Measurements from ENCODE around the gene RALA. TPM values are rescaled to one million over a fixed set of nuclear protein-coding genes. Genes with fewer than 3 reads are reported as not detected.

RALA gene
- total RNA-seq, 1 experiment from 2014 or later, result 27.3 TPM

DNA sequence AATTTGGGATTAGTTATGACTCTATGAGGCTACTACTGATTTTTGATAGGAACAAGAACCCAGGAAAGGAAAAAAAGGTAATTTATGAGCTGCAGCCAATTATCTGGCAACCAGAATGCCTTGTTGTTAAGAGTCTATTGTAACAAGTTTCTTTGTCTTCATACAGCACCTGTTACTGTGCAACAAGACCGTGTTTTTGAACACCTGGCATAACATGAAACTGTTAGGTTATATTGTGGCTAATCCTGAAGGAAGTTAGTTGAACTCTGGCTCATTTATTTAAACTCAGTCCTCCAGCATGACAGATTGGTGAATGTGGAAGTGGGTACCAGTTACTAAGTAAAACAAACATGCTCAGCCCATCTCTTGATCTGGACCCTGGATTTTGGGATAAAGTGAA, 33.0 kb downstream of the RALA start:
- Histone ChIP-seq H3K27me3 (ENCODE audit: insufficient read depth, low read length) (no peaks in the 10 kb centered on the region), H3K4me2 (ENCODE audit: low read length) (no peak overlapping the region), H3K9me3 (ENCODE audit: control insufficient read depth in 1 of 2, insufficient read depth in 1 of 2, low read depth in 1 of 2, low read length in 2 of 2) (no peaks in the 10 kb centered on the region), H3K4me1 (ENCODE audit: control insufficient read depth in 1 of 2, insufficient read depth in 2 of 2, low read length in 2 of 2) (no peaks in the 10 kb centered on the region), H3K27ac (ENCODE audit: low read depth, low read length) (no peak overlapping the region), H2AFZ (ENCODE audit: low read depth, low read length, poor library complexity, severe bottlenecking) (no peak overlapping the region), H3K79me2 (ENCODE audit: insufficient read depth, low read length) (peaks cover 14% of the 10 kb centered on the region), H3K36me3 (ENCODE audit: control insufficient read depth in 1 of 2, insufficient read depth in 2 of 2, low read length in 2 of 2) (no peaks in the 10 kb centered on the region), H3K9me2 (ENCODE audit: insufficient read depth) (no peaks in the 10 kb centered on the region), H4K20me1 (ENCODE audit: insufficient read depth) (no peaks in the 10 kb centered on the region), H3K9ac (ENCODE audit: low read length) (no peak overlapping the region), H3K4me3 (replicated peaks in 1 of 2; ENCODE audit: low read depth in 1 of 2, low read length in 2 of 2) (no peak overlapping the region)
- no TSS peak for BruUV-seq (replicated peaks)
- RAD21 ChIA-PET (ENCODE audit: low non-redundant PET in 1 of 2, low total read pairs in 2 of 2, uncharacterized antibody in 2 of 2, unreplicated experiment in 2 of 2), result no interaction called here
- ATAC-seq (no peak), DNase-seq (ENCODE audit: low read depth, low spot score) (no peak)
- TF ChIP-seq FOSL1 (IDR thresholded peaks at IDR 0.05; ENCODE audit: low read depth), result no peak
- no peak for TF ChIP-seq SP1 (IDR thresholded peaks at IDR 0.05; ENCODE audit: low read depth)
- TF ChIP-seq, protein P1, sequence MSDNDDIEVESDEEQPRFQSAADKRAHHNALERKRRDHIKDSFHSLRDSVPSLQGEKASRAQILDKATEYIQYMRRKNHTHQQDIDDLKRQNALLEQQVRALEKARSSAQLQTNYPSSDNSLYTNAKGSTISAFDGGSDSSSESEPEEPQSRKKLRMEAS (IDR thresholded peaks at IDR 0.05), result no peak
- no peak for TF ChIP-seq ELF1 (IDR thresholded peaks at IDR 0.05; ENCODE audit: borderline replicate concordance, low read depth)
- TF ChIP-seq, protein P2, sequence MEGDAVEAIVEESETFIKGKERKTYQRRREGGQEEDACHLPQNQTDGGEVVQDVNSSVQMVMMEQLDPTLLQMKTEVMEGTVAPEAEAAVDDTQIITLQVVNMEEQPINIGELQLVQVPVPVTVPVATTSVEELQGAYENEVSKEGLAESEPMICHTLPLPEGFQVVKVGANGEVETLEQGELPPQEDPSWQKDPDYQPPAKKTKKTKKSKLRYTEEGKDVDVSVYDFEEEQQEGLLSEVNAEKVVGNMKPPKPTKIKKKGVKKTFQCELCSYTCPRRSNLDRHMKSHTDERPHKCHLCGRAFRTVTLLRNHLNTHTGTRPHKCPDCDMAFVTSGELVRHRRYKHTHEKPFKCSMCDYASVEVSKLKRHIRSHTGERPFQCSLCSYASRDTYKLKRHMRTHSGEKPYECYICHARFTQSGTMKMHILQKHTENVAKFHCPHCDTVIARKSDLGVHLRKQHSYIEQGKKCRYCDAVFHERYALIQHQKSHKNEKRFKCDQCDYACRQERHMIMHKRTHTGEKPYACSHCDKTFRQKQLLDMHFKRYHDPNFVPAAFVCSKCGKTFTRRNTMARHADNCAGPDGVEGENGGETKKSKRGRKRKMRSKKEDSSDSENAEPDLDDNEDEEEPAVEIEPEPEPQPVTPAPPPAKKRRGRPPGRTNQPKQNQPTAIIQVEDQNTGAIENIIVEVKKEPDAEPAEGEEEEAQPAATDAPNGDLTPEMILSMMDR (IDR thresholded peaks at IDR 0.05 in 2 of 3, conservative IDR thresholded peaks at IDR 0.05 in 1 of 3; ENCODE audit: borderline replicate concordance in 1 of 3, insufficient read depth in 1 of 3, low read depth in 2 of 3, low read length in 2 of 3), result no peak
- POLR2A ChIA-PET, result no interaction called here
- intact Hi-C loops (cut with micrococcal nuclease), result no loop called here
- CTCF ChIA-PET, result no interaction called here

DNA sequence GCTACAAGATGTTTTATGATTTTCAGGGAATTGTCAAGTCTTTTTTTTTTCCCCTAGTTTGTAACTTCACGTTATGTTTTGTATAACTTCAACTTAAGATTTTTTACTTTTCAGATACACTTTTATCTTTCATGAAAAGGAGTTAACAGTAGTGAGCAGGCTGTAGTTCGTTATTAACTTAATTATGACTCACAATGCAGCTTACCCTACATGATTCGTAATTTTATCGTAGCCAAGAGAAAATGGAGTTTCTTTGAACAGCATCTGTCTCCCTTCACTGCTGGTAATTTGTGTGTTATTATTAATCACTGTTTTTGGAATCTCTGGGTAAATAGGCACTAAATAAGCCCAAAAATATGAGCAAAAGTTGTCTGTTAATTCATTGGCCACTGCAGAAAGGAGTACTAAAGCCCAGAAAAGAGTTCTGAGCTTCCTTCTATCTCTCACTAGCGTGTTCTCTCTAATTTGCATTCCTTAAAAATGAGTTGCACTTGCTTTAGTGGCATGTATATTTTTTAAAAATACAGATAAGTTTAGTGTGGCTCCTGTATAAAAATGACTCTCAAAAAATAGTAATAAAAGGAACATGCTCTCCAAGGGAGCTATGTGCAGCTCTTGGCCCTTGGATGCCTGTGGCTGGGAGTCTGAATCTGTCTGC, 36.1 kb downstream of the RALA start:
- H3K4me3 ChIP-seq (replicated peaks in 1 of 2; ENCODE audit: low read depth in 1 of 2, low read length in 2 of 2), result no peak overlapping the region
- peaks cover 13% of the 10 kb centered on the region for H3K79me2 ChIP-seq (ENCODE audit: insufficient read depth, low read length)
- no peaks in the 10 kb centered on the region for H4K20me1 ChIP-seq (ENCODE audit: insufficient read depth)
- no peaks in the 10 kb centered on the region for H3K4me1 ChIP-seq (ENCODE audit: control insufficient read depth in 1 of 2, insufficient read depth in 2 of 2, low read length in 2 of 2)
- intact Hi-C loops (cut with micrococcal nuclease), result no loop called here
- POLR2A ChIA-PET, result no interaction called here
- H3K27me3 ChIP-seq (ENCODE audit: insufficient read depth, low read length), result no peaks in the 10 kb centered on the region
- no peak for DNase-seq (ENCODE audit: low read depth, low spot score)
- H3K27ac ChIP-seq (ENCODE audit: low read depth, low read length), result no peak overlapping the region
- no peaks in the 10 kb centered on the region for H3K9me2 ChIP-seq (ENCODE audit: insufficient read depth)
- no peak overlapping the region for H2AFZ ChIP-seq (ENCODE audit: low read depth, low read length, poor library complexity, severe bottlenecking)
- no peak overlapping the region for H3K9ac ChIP-seq (ENCODE audit: low read length)
- CTCF ChIA-PET, result no interaction called here
- RAD21 ChIA-PET (ENCODE audit: low non-redundant PET in 1 of 2, low total read pairs in 2 of 2, uncharacterized antibody in 2 of 2, unreplicated experiment in 2 of 2), result no interaction called here
- no peaks in the 10 kb centered on the region for H3K36me3 ChIP-seq (ENCODE audit: control insufficient read depth in 1 of 2, insufficient read depth in 2 of 2, low read length in 2 of 2)
- no peak for ATAC-seq
- no peaks in the 10 kb centered on the region for H3K9me3 ChIP-seq (ENCODE audit: control insufficient read depth in 1 of 2, insufficient read depth in 1 of 2, low read depth in 1 of 2, low read length in 2 of 2)
- no peak overlapping the region for H3K4me2 ChIP-seq (ENCODE audit: low read length)
- no TSS peak for BruUV-seq (replicated peaks)
- no peak for TF ChIP-seq CEBPB (IDR thresholded peaks at IDR 0.05; ENCODE audit: low read depth)
- no peak for TF ChIP-seq SRF (IDR thresholded peaks at IDR 0.05; ENCODE audit: low read depth)
- TF ChIP-seq, protein P3, sequence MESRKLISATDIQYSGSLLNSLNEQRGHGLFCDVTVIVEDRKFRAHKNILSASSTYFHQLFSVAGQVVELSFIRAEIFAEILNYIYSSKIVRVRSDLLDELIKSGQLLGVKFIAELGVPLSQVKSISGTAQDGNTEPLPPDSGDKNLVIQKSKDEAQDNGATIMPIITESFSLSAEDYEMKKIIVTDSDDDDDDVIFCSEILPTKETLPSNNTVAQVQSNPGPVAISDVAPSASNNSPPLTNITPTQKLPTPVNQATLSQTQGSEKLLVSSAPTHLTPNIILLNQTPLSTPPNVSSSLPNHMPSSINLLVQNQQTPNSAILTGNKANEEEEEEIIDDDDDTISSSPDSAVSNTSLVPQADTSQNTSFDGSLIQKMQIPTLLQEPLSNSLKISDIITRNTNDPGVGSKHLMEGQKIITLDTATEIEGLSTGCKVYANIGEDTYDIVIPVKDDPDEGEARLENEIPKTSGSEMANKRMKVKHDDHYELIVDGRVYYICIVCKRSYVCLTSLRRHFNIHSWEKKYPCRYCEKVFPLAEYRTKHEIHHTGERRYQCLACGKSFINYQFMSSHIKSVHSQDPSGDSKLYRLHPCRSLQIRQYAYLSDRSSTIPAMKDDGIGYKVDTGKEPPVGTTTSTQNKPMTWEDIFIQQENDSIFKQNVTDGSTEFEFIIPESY (IDR thresholded peaks at IDR 0.05; ENCODE audit: extremely low read depth, insufficient replicate concordance, low read length), result no peak
- TF ChIP-seq SP1 (IDR thresholded peaks at IDR 0.05; ENCODE audit: low read depth), result no peak
- no peak for TF ChIP-seq TCF7L2 (IDR thresholded peaks at IDR 0.05; ENCODE audit: borderline replicate concordance, extremely low read depth, insufficient read depth, insufficient read length)
- no peak for TF ChIP-seq EZH2 (IDR thresholded peaks at IDR 0.05)
- TF ChIP-seq POLR2AphosphoS5 (IDR thresholded peaks at IDR 0.05; ENCODE audit: low read depth, low read length), result no peak
- TF ChIP-seq ZFX (IDR thresholded peaks at IDR 0.05), result no peak
- TF ChIP-seq POLR2A (IDR thresholded peaks at IDR 0.05; ENCODE audit: borderline replicate concordance, extremely low read depth, insufficient read depth, insufficient read length), result no peak
- TF ChIP-seq CBX3 (IDR thresholded peaks at IDR 0.05; ENCODE audit: low read depth), result no peak
- TF ChIP-seq, protein P2 (IDR thresholded peaks at IDR 0.05 in 2 of 3, conservative IDR thresholded peaks at IDR 0.05 in 1 of 3; ENCODE audit: borderline replicate concordance in 1 of 3, insufficient read depth in 1 of 3, low read depth in 2 of 3, low read length in 2 of 3), result no peak
- no peak for TF ChIP-seq FOSL1 (IDR thresholded peaks at IDR 0.05; ENCODE audit: low read depth)
